HG02981 (cell line): ENCODE measurements around the gene B4GALNT3.

Source experiments
- ATAC-seq: cut with Tn5 transposase; IDR thresholded peaks from one replicate; pipeline ENCODE4 v1.9.1; 2021; ENCODE audit warnings: mild to moderate bottlenecking, moderate library complexity; ENCODE audit not compliant: unreplicated experiment

The B4GALNT3 gene

DNA sequence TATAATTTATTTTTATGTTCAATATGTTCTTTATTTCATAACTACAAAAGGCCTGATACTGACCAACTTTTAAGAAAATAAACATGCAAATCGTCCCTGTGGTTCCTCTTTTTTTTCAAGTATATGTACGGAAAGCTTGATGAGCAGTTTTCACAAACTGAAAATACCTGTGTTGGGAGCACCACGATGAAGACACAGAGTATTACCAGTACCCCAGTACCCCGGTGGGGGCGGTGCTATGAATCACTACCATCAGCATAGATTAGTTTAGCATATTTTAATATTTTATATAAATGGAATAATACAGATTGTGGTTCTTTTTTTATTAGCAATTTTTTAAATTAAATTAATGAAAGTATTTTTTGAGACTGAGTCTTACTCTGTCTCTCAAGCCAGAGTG, 7.0 kb downstream of the B4GALNT3 start:
- ATAC-seq, result no peak

DNA sequence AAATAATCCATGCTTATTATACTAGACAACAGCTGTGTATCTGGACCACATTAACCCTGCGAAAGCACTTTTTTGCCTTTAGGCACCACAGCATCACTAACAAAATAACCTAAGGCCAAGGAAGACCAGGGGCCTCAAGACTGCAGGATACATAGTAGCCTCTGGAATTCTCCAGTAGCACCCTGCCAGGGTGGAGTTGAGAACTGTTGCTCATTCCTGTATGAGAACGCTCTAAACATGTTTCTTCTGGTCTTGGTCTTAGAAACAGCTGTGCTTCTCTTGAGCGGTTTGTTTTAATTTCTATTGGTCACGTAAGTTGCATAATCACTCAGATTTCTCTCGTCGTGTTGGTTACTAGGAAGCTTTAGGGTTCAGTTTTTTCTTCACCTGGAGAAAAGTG, 7.9 kb downstream of the B4GALNT3 start:
- no peak for ATAC-seq

DNA sequence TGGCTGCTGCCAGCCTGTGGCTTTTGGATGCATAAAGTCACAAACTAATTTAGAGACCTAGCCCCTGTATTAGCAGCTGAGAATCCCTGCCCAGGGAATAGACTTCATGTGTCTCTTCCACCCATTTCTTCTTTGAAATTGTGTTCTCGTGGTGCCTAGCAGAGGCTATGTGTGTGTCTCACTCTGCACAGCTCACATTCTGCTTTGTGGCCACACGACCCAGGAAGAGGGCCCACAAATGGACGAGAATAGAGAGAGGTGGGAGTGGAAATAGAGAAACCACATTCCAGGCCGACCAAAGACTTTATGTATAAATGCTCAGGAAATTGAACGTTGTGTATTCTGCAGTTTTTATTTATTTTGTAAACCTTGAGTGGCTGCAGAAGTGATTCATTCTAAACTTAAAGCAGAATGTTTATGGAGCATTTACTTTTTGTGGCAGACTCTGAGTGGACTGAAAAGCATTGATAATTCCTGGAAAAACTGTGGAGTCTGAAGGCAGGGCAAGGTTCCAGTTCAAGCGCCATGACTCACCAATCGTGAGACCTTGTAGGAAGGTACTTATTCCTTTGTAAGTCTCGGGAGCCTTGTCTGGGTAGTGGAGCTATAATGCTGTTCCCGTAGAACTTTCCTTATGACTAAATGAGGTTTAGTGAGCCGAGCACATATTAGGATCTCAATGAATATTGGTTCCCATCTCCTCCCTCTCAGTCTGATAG, 9.1 kb downstream of the B4GALNT3 start:
- ATAC-seq, result no peak

DNA sequence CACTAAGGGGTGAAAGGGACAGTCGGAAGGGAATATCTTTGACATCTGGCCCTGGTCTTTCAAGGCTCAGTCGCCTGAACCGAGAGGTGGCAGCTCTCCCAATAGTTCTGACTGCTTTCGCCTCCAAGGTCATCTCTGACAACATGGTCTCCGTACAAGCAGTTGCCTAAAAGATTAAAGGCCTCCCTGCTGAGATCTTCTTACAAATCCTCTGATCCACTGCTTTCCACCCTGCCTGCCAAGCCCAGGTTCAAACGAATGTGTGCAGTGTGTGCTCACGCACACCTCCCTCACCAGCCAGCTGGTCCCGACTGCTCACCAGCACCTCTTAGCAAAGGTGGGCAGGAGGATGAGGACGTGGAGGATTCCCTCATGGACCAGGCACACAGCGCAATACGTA, 10.4 kb downstream of the B4GALNT3 start:
- no peak for ATAC-seq

DNA sequence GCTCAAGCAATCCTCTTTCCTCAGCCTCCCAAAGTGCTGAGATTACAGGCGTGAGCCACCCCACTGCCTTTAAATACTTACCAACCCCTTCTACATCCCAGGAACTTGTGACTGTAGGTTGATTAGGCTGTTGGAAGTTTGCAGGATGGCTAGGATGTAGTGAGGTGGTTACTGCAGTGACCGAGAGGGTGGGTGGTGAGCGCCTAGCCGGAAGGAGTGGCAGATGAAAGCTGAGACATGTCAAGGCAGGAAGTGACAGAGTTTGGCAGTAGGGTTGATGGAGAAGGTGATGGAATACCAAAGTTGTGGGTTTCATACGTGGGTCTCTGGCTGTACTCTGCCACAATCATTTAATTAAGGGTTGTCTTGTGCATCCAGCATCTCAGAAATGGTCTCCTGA, 13.5 kb downstream of the B4GALNT3 start:
- ATAC-seq, result no peak

DNA sequence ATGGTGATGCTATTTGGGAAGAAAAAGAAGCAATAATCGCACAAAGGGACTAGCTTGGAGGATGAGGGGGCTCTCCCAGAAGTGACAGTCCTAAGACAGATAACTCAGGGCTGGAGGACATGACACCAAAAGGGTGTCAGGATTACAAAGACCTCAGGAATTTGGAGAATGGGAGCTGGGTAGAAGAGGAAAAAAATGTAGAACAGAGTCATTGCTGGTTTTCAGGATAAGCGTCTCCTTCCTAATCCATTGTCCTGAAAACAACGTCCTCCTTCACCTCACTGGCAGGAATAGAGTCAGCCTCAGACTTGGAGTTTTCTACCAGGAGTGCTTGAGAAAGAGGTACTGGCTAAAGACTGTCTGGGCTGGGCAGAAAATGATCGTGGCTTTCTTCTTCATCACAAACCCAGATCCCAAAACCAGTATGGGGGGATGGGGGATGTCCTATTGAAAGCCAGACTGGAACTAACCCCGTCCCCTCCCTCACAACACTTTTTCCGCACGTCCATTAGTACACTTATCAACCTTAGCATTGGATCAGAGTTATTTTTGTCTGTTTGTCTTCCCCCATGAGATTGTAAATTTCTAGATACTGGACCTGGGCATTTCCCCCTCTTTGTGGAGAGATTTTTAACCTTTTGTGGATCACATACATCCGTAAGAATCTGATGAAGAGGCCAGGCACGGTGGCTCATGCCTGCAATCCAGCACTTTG, 14.3 kb downstream of the B4GALNT3 start:
- no peak for ATAC-seq

DNA sequence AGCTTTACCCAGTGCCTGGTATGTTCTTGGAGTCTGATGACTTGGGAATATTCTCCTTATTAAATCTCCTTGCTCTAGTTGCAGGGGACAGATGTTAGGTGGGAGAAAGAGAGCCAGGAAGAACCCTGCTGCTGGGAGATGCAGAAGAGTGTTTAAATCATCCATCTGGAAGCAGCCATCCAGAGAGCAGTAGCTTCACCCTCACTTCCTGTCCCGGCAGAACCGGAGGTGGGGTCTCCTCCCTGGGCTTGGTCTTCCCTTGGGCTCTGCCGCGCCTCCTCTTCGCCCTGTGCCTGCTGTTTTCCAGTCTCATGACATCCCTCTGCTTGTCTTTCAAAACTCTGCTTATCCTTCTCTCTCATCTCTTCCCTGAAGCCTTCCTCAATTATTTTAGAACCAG, 15.5 kb downstream of the B4GALNT3 start:
- ATAC-seq, result no peak

DNA sequence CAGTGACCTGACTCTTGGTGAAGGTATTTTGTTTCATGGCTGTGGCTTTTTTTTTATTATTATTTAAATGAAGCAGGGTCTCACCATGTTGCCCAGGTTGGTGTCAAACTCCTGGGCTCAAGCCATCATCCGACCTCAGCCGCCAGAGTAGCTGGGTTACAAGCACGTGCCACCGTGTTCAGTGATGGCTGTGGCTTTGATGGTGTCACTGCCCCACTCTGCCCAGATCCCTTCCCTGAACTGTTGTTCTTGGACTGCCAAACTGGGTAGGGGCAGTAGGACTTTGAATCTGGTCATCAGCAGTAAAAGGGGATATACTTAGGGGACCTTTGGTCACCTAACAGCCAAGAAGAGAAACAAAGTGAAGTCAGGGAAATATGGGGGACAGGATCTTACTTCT, 19.4 kb downstream of the B4GALNT3 start:
- no peak for ATAC-seq

DNA sequence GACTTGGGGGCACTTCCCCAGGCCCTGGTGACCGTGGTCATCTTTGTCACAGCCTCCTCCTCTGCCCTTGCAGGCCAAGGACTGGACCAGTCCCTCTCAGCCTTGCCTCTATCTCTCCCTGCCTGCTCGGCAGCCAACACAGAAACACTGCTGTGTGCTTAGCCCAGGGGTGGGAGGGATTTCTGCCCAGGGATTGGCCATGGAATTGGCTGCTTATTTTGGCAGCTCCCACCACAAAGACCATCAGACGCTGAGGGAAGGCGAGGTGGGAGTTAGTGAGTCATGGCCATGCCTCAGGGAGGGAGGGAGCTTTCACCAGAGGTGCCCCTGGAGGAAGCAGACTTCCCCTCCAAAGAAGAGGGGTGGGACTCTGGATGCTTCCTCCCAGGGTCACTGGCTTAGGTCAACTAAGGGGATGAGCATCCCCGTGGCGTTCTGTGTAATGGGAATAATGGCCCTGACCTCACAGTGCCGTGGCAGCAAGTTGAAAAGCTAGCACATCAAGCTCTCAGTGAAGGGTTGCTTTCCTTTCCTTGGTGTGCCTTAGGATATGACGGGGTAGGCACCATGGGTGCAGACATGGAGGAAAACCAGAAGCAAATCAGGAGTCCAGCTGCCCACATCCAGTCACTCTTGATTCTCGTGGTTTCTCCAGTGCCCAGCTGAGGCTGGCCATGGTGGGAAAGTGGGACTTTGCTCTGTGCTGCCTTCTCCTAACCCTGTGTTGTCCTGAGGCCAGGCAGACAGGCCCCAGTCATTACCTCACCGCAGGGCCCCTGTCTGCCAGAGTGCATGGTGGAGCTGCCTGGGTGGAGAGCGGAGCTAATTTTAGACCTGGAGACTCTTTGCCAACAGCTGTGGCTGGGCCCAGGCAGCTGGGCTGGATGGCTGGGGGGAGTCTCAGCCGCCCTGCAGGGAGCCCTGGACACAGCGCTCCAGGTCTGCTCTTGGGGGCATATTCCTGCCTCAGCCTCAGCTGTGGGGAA, 21.4 kb downstream of the B4GALNT3 start:
- no peak for ATAC-seq

DNA sequence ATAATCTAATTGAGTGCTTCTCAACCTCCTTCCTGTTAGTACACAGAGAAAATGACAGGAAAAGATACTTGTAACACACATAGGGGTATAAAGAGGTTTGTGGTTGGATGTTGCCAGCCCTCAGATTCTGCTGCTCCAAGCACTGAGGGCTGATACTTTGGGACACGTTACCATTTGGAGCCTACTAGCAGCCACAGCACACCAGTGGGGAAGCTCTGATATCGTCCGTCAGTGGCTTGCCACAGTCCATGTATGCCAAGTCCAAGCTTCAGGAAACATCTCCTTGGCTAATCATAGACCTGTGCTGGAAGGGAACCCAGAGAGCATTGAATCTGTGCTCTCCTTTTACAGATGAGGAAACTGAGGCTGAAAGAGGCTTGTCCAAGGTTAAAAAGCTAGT, 22.3 kb downstream of the B4GALNT3 start:
- ATAC-seq, result no peak

DNA sequence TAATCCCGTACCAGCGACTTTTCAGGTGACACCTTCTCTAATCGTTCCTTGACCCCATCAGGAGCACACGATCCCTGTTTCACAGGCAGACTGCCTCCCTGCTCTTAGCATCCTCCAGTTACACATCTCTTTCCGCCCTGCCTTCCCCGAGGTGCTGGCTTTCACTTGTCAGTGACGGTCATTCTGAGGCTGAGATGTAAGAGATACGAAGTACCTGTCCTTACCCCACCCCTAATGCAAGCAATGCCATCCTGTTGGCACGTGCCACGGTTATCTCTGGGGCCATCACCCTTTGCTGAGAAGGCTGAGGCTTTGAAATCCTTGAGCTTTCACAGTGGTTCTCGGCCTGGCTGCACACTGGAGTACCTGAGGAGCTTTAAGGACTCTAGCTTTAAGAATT, 24.4 kb downstream of the B4GALNT3 start:
- ATAC-seq, result no peak

DNA sequence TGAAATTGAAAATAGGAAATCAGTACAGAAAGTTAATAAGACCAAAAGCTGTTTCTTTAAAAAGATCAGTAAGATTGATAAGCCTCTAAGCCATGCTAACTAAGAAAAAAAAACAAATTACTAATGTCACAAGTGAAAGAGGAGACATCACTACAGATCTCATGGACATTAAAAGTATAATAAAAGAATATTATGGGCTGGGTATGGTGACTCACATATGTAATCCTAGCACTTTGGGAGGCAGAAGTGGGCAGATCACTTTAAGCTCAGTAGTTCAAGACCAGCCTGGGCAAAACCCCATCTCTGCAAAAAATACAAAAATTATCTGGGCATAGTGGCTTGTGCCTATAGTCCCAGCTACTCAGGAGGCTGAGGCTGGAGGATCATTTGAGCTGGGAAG, 30.5 kb downstream of the B4GALNT3 start:
- no peak for ATAC-seq

DNA sequence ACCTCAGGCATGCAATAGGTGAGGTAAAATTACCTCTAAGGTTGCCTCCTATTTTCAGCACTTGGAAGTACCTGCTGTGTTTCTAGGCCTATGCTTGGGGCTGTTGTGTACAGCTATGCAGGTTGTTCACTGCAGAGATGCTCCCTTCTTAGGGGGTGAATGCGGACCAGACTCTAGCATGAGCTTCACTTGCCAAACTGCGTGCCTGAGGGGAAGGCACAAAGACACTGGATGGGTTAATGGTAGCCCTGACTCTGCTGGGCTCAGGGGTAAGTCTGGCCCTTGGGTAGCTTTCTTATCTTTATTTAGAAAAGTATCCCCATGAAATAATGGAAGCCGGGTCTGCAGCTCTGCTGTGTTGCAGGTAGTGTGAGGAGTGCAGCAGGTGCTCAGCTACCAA, 35.7 kb downstream of the B4GALNT3 start:
- no peak for ATAC-seq

DNA sequence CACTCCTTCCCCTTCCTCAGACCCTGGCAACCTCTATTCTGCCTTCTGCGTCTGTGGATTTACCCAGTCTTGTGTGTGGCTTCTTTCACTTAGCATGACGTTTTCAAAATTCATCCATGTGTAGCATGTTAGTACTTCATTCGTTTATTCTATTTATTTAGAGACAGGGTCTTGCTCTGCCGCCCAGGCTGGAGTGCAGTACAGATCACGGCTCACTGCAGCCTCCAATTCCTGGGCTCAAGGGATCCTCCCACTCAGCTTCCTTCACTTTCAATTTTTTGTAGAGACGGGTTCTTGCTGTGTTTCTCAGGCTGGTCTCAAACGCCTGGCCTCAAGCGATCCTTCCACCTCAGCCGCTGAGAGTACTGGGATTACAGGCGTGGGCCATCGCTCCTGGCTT, 37.0 kb downstream of the B4GALNT3 start:
- ATAC-seq, result no peak

DNA sequence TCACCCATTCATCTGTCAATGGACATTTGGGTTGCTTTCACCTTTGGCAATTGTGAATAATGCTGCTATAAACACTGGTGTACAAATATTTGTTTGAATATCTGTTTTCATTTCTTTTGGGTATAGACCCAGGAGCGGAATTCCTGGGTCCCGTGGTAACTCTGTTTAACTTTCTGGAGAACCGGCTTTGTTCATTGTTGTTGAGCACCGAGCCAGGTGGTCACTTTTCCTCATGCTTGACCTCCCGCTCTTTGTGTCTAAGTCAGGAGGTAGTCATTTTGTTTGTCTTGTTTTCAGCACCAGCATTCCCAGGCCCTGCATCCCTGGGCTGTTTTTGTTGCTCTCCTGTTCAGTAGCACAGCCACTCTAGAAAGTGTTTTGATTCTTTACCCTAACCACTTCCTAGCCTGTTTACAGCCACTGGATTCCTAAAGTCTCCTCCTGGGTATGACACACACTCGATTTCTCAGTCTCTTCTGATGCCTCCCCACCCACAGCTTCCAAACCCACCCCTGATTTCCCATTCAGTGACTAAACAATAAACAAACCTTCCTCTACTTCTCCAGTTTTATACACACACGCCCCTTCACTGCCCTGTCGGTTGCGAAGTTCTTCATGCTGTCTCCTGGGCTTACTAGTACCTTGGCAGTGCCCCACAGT, 37.9 kb downstream of the B4GALNT3 start:
- ATAC-seq, result no peak

DNA sequence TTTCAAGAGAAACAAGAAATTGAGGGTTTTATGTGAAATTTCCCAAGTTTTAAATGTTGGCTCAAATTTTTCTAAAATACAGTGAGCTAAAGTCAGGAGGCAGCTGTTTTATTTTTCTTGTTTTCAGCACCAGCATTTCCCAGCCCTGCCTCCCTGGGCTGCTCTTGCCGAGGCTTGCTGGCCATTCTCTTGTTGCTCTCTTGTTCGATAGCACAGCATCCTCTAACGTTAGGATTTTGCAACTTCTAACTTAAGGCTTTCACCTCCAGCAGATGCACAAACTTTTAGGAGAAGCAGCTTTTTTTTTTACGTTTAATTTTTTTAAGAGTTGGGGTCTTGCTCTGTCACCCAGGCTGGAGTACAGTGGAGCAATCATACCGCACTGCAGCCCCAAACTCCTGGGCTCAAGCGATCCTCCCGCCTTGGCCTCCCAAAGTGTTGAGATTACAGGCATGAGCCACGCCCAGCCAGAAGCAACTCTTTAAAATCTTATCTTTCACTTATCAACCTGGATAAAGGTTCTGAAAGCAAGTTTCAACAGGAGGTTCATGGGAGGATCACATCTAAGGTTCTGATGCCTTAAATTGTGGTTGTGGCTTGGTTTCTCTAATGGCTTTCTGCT, 40.2 kb downstream of the B4GALNT3 start:
- ATAC-seq, result no peak

DNA sequence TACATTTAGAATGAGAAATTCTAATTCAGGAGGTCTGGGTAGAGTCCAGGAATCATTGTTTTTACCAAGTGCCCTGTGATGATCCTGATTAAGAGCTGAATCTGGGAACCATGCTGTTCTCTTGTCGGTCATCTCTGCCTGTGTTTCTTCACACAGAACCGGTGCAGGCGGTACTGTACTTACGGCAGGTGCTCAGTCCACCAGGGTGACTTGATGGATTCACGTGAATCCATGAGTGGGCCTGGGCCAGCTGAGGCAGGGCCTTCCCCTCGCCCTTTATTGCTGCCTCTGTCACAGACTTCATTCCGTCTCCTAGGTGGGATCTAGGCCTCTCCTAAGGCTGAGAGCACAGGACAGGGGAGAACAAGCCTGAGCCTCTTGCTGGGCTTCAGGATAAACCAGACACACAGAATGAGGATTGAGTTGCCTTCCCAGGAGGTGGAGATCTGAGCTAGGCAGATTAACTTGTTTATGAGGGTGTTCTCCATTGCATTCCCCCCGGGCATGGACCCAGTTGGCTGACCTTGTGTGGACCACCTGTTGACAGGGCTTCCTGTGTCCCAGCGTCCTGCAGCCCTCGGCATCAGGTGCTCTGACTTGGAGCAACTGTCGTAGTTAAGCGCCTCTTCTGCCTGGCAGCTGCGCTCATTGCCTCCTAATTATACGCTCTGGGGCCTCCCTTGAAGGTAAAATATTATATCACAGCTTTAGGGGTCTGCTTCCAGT, 42.1 kb downstream of the B4GALNT3 start:
- ATAC-seq, result no peak

DNA sequence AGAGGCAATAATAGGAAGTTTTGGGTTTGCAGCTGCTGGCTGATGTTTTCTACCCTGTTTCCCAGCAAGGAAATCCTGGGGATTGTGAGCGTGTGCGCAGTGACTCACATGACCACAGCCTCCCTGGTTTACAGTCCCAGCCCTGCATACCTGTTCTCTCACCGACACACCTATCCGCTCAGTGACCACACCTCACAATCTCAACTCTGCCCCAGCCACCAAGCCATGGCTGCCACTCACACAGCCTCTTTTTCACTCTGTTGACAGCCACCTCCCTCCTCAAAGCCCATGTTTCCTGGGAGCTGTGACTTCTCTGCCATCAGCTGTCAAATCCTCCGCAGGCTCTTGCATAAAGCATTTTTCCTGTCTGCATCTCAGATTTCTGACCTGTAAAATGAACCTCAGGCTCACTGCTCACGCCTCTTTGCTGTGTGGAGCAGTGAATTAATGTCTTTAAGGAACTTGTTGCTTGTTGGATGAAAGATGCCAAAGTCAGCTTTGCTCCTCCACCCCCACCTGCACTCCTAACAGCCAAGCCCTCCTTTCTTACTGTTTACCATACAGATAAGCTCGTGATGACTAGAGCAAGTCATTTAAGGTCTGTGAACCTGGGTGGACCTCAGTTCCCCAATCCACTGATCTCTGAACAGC, 43.5 kb downstream of the B4GALNT3 start:
- ATAC-seq, result no peak

DNA sequence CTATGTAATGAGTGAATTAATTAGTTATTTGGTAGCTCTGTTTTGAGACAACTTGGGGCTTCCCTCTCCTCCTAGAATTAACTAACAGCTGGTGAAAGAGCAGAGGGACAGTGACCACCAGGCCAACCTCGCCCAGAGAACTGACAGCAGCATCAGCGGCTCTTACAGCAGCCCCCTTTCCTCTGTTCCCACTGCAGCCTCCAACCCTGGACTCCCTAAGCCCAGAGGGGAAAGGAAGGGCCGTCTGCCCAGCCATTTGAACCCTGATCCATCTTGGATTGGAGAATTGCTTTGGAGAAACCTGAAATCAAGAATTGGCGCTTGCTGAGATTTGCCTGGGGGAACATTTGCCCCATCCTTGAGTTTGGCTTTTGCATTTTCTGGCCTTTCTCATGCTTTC, 45.5 kb downstream of the B4GALNT3 start:
- ATAC-seq, result no peak
